Measurements from ENCODE around the gene APOBEC3G.

DNA sequence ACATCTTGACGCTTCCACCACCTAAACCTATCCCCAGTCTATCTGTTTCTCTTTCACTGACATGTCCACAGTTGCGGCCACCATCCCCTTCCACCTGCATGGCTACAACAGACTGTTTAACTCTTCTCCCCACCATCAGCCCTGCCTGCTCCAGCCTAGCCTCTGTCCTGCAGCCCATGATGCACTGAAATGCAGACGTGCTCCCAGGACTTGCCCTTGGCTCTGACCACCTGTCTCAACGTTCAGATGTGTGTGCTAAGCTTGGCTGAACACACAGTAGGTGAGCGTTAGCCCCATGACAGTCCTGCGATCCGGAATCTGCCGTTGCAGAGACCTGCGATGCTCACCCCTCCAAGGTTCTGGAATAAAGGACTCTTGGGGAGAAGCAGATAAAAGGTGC, 52.7 kb downstream of the APOBEC3G start:
- no peak for TF ChIP-seq EZH2 (IDR thresholded peaks at IDR 0.05; ENCODE audit: borderline replicate concordance, low read length)
- TF ChIP-seq, protein P1, sequence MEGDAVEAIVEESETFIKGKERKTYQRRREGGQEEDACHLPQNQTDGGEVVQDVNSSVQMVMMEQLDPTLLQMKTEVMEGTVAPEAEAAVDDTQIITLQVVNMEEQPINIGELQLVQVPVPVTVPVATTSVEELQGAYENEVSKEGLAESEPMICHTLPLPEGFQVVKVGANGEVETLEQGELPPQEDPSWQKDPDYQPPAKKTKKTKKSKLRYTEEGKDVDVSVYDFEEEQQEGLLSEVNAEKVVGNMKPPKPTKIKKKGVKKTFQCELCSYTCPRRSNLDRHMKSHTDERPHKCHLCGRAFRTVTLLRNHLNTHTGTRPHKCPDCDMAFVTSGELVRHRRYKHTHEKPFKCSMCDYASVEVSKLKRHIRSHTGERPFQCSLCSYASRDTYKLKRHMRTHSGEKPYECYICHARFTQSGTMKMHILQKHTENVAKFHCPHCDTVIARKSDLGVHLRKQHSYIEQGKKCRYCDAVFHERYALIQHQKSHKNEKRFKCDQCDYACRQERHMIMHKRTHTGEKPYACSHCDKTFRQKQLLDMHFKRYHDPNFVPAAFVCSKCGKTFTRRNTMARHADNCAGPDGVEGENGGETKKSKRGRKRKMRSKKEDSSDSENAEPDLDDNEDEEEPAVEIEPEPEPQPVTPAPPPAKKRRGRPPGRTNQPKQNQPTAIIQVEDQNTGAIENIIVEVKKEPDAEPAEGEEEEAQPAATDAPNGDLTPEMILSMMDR (IDR thresholded peaks at IDR 0.05; ENCODE audit: low read length) = no peak
